H9 (cell line): ENCODE results near the gene CACFD1. TPM values are rescaled to one million over a fixed set of nuclear protein-coding genes. Genes with fewer than 3 reads are reported as not detected.

Experiments used
- DNase-seq: peaks from one replicate; pipeline ENCODE4 v3.0.0-alpha.2; 2017
- H2AFZ ChIP-seq: one replicate; pipeline ENCODE4 v1.6.1; 2013; ENCODE audit warnings: mild to moderate bottlenecking, low read length, control low read depth, moderate library complexity
- H2AK5ac ChIP-seq: 2 replicates; pipeline ENCODE4 v1.6.1; 2013; ENCODE audit warnings: low read length, control low read depth, mixed read lengths; ENCODE audit not compliant: insufficient read length
- H2BK120ac ChIP-seq: one replicate; pipeline ENCODE4 v1.6.1; 2013; ENCODE audit warnings: low read depth, mild to moderate bottlenecking, low read length, control low read depth, inconsistent platforms; ENCODE audit not compliant: poor library complexity, severe bottlenecking
- H2BK12ac ChIP-seq: 2 replicates; pipeline ENCODE4 v1.6.1; 2013; ENCODE audit warnings: low read length, control low read depth, mixed read lengths, low read depth; ENCODE audit not compliant: insufficient read length
- H2BK15ac ChIP-seq: 2 replicates; pipeline ENCODE4 v1.6.1; 2013; ENCODE audit warnings: low read depth, low read length, control low read depth
- H2BK20ac ChIP-seq: one replicate; pipeline ENCODE4 v1.6.1; 2013; ENCODE audit warnings: low read depth, mild to moderate bottlenecking, low read length, control low read depth, inconsistent platforms; ENCODE audit not compliant: poor library complexity, severe bottlenecking
- H2BK5ac ChIP-seq: 2 replicates; pipeline ENCODE4 v1.6.1; 2013; ENCODE audit warnings: low read length, control low read depth, mixed read lengths; ENCODE audit not compliant: insufficient read length
- H3K14ac ChIP-seq: 2 replicates; pipeline ENCODE4 v1.6.1; 2013; ENCODE audit warnings: low read length, control low read depth; ENCODE audit not compliant: insufficient read depth
- H3K18ac ChIP-seq: 2 replicates; pipeline ENCODE4 v1.6.1; 2013; ENCODE audit warnings: low read depth, mild to moderate bottlenecking, mixed read lengths, low read length, control low read depth; ENCODE audit not compliant: insufficient read length
- H3K23ac ChIP-seq: 2 replicates; pipeline ENCODE4 v1.6.1; 2013; ENCODE audit warnings: low read length, control low read depth, mixed read lengths, low read depth; ENCODE audit not compliant: insufficient read length
- H3K23me2 ChIP-seq: 2 replicates; pipeline ENCODE4 v1.6.1; 2013; ENCODE audit warnings: low read depth, mild to moderate bottlenecking, mixed read lengths, low read length, control low read depth; ENCODE audit not compliant: insufficient read length, poor library complexity, severe bottlenecking
- H3K27ac ChIP-seq: 2 replicates; pipeline ENCODE4 v1.5.1; 2013; ENCODE audit warnings: low read length, control low read depth, mixed read lengths, low read depth; ENCODE audit not compliant: insufficient read length
- H3K27me3 ChIP-seq: 2 replicates; pipeline ENCODE4 v1.6.1; 2013; ENCODE audit warnings: low read length, control low read depth, inconsistent platforms; ENCODE audit not compliant: insufficient read depth
- H3K4ac ChIP-seq: 2 replicates; pipeline ENCODE4 v1.6.1; 2013; ENCODE audit warnings: low read depth, mild to moderate bottlenecking, control low read depth, inconsistent platforms, low read length, moderate library complexity
- H3K4me1 ChIP-seq: 2 replicates; pipeline ENCODE4 v1.6.1; 2013; ENCODE audit warnings: low read length, control low read depth, inconsistent platforms; ENCODE audit not compliant: insufficient read depth
- H3K4me2 ChIP-seq: 2 replicates; pipeline ENCODE4 v1.6.1; 2013; ENCODE audit warnings: low read length, control low read depth, mixed read lengths; ENCODE audit not compliant: insufficient read length, insufficient read depth
- H3K56ac ChIP-seq: 2 replicates; pipeline ENCODE4 v1.6.1; 2013; ENCODE audit warnings: low read depth, mild to moderate bottlenecking, mixed read lengths, low read length, control low read depth; ENCODE audit not compliant: insufficient read length
- H3K79me1 ChIP-seq: 2 replicates; pipeline ENCODE4 v1.6.1; 2013; ENCODE audit warnings: low read depth, mild to moderate bottlenecking, moderate library complexity, low read length, control low read depth, inconsistent platforms; ENCODE audit not compliant: insufficient read depth, poor library complexity, severe bottlenecking
- H3K79me2 ChIP-seq: 2 replicates; pipeline ENCODE4 v1.6.1; 2013; ENCODE audit warnings: low read length, control low read depth, inconsistent platforms; ENCODE audit not compliant: insufficient read depth
- H3K9ac ChIP-seq: 2 replicates; pipeline ENCODE4 v1.6.1; 2013; ENCODE audit warnings: low read length, control low read depth, mixed read lengths; ENCODE audit not compliant: insufficient read length; ENCODE audit errors: extremely low read depth
- H3K9me3 ChIP-seq: one replicate; pipeline ENCODE4 v1.6.1; 2013; ENCODE audit warnings: low read depth, low read length, inconsistent platforms; ENCODE audit not compliant: control insufficient read depth
- H3T11ph ChIP-seq: one replicate; pipeline ENCODE4 v1.6.1; 2013; ENCODE audit warnings: mild to moderate bottlenecking, low read length, control low read depth, inconsistent platforms
- H4K20me1 ChIP-seq: one replicate; pipeline ENCODE4 v1.6.1; 2013; ENCODE audit not compliant: control insufficient read depth, insufficient read length, insufficient read depth
- H4K5ac ChIP-seq: 2 replicates; pipeline ENCODE4 v1.6.1; 2013; ENCODE audit warnings: low read depth, mild to moderate bottlenecking, mixed read lengths, low read length, control low read depth; ENCODE audit not compliant: insufficient read length
- H4K8ac ChIP-seq: replicated peaks from 2 replicates; pipeline ENCODE4 v1.6.1; 2013; ENCODE audit warnings: low read length, control low read depth, mixed read lengths, low read depth; ENCODE audit not compliant: insufficient read length
- H4K91ac ChIP-seq: 2 replicates; pipeline ENCODE4 v1.6.1; 2013; ENCODE audit warnings: low read depth, mild to moderate bottlenecking, moderate library complexity, mixed read lengths, low read length, control low read depth; ENCODE audit not compliant: insufficient read length
- H3K27ac Mint-ChIP-seq, 3 experiments: 2 replicates in 2 of 3; 3 replicates in 1 of 3; pipeline ENCODE4 v1.8.0; 2020 to 2021; ENCODE audit warnings: mixed read lengths in 3 of 3, mild to moderate bottlenecking in 1 of 3, moderate library complexity in 1 of 3
- H3K27me3 Mint-ChIP-seq: 2 replicates; pipeline ENCODE4 v1.8.0; 2021; ENCODE audit warnings: low read depth, mild to moderate bottlenecking, moderate library complexity, mixed read lengths
- H3K36me3 Mint-ChIP-seq, 3 experiments: 2 replicates in 2 of 3; 3 replicates in 1 of 3; pipeline ENCODE4 v1.8.0; 2020 to 2021; ENCODE audit warnings: low read depth in 3 of 3, mixed read lengths in 3 of 3; ENCODE audit not compliant: insufficient read depth in 1 of 3
- H3K4me1 Mint-ChIP-seq, 2 experiments: 2 replicates each; pipeline ENCODE4 v1.8.0; 2020; ENCODE audit warnings: mixed read lengths in 2 of 2
- H3K4me3 Mint-ChIP-seq, 2 experiments: 2 replicates in 1 of 2; 3 replicates in 1 of 2; pipeline ENCODE4 v1.8.0; 2020 to 2021; ENCODE audit warnings: mild to moderate bottlenecking in 2 of 2, mixed read lengths in 2 of 2, moderate library complexity in 1 of 2
- H3K9me3 Mint-ChIP-seq, 2 experiments: 2 replicates in 1 of 2; 3 replicates in 1 of 2; pipeline ENCODE4 v1.8.0; 2020; ENCODE audit warnings: mild to moderate bottlenecking in 2 of 2, mixed read lengths in 2 of 2, moderate library complexity in 1 of 2
- WGBS: extraction: QIAGEN DNeasy Blood & Tissue Kit; methylation state at CpG from one replicate; pipeline ENCODE4 v1.1.7; 2013; ENCODE audit warnings: missing lambda C conversion rate, low lambda C conversion rate, mixed read lengths; ENCODE audit not compliant: insufficient read length; ENCODE audit errors: extremely low coverage; 5-methylcytosine and 5-hydroxymethylcytosine counted together
- total RNA-seq: library from RNA; stranded (reverse); gene quantifications from 2 replicates; pipeline ENCODE4 v1.2.1, GENCODE V29; 2021
- TF ChIP-seq, protein P1 (sequence below): fragments of 200-600 bp; sonication (generic); conservative IDR thresholded peaks from 3 replicates; pipeline ENCODE4 v1.8.0; 2021; ENCODE audit warnings: antibody characterized with exemption, mild to moderate bottlenecking

Gene CACFD1
- total RNA-seq, 1 experiment from 2014 or later: 20.0 TPM

DNA sequence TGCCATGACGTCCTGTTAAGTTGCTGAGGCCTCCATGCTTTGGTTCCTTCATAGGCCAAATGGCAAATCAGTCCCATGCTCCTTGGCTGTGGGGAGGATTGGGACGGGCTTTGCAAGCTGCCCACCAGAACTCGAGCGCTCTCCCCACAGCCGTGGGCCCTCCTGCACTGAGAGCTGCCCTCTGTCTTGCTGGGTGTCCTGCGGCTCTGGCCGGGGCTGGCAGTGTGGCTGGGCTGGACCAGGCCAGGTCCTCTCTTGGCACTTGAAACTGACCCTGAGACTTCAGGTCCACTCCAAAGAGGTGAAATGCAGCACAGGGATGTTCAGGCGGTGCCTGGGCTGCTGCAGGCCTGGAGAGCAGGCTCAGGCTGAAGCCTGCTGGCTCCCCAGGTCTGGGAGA lies 57.9 kb downstream of the CACFD1 start:
- no peaks in the 10 kb centered on the region for H3K36me3 Mint-ChIP-seq
- Histone ChIP-seq H2BK15ac (no peak overlapping the region), H2BK5ac (no peak overlapping the region), H2AFZ (no peak overlapping the region), H4K8ac (no peak overlapping the region), H4K5ac (no peak overlapping the region), H3K18ac (no peak overlapping the region), H3K4me1 (no peaks in the 10 kb centered on the region), H3K79me2 (no peaks in the 10 kb centered on the region), H3K4ac (no peak overlapping the region), H3K27ac (no peak overlapping the region), H3K27me3 (no peaks in the 10 kb centered on the region), H3K9ac (no peak overlapping the region), H3K14ac (no peak overlapping the region; the same call in 1 of the 2 replicates), H2BK20ac (no peak overlapping the region), H3K23me2 (no peaks in the 10 kb centered on the region), H3K56ac (no peak overlapping the region), H4K20me1 (no peaks in the 10 kb centered on the region), H3T11ph (no peak overlapping the region), H3K4me2 (no peak overlapping the region), H3K23ac (no peak overlapping the region), H2BK12ac (no peak overlapping the region), H2AK5ac (no peak overlapping the region), H4K91ac (no peak overlapping the region), H2BK120ac (no peak overlapping the region), H3K9me3 (no peaks in the 10 kb centered on the region), H3K79me1 (no peaks in the 10 kb centered on the region)
- no peak for DNase-seq
- H3K9me3 Mint-ChIP-seq: no peaks in the 10 kb centered on the region
- TF ChIP-seq, protein P1, sequence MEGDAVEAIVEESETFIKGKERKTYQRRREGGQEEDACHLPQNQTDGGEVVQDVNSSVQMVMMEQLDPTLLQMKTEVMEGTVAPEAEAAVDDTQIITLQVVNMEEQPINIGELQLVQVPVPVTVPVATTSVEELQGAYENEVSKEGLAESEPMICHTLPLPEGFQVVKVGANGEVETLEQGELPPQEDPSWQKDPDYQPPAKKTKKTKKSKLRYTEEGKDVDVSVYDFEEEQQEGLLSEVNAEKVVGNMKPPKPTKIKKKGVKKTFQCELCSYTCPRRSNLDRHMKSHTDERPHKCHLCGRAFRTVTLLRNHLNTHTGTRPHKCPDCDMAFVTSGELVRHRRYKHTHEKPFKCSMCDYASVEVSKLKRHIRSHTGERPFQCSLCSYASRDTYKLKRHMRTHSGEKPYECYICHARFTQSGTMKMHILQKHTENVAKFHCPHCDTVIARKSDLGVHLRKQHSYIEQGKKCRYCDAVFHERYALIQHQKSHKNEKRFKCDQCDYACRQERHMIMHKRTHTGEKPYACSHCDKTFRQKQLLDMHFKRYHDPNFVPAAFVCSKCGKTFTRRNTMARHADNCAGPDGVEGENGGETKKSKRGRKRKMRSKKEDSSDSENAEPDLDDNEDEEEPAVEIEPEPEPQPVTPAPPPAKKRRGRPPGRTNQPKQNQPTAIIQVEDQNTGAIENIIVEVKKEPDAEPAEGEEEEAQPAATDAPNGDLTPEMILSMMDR: no peak
- H3K27ac Mint-ChIP-seq: no peak overlapping the region
- peaks cover 0 to 6% of the 10 kb centered on the region in 2 experiments; a peak in 1 of 4 replicates for H3K4me1 Mint-ChIP-seq
- H3K4me3 Mint-ChIP-seq: no peak overlapping the region
- no CpG with 5 or more reads among the region's 8 CpGs for WGBS
- peaks cover 7% of the 10 kb centered on the region for H3K27me3 Mint-ChIP-seq
